K562 (cell line): ENCODE measurements around the gene FBXO27. TPM values are rescaled to one million over a fixed set of nuclear protein-coding genes. Genes with fewer than 3 reads are reported as not detected.
A peak's percentile ranks its signal among the peaks of the same experiment; 100 is the strongest.

ENCODE experiments used
- ARID3A ChIP-seq: IDR thresholded peaks from 2 replicates; pipeline ENCODE4 v1.6.1; 2012; ENCODE audit warnings: low read depth, low read length, improper control_type of control experiment, borderline replicate concordance
- EHMT2 ChIP-seq: fragments of 450-650 bp; IDR thresholded peaks from 2 replicates; pipeline ENCODE4 v1.6.1; 2018; ENCODE audit warnings: antibody characterized with exemption
- ELF4 ChIP-seq: fragments of 450-650 bp; formaldehyde crosslinking; IDR thresholded peaks from 2 replicates; pipeline ENCODE4 v1.4.0; 2022; ENCODE audit warnings: missing genetic modification characterization
- ERF ChIP-seq: fragments of 450-650 bp; formaldehyde crosslinking; IDR thresholded peaks from 2 replicates; pipeline ENCODE4 v1.4.0; 2020; ENCODE audit warnings: mild to moderate bottlenecking, mixed read lengths
- KDM1A ChIP-seq, 2 experiments: fragments of 450-650 bp; IDR thresholded peaks; 2 replicates each; pipeline ENCODE4 v1.6.1; 2016; ENCODE audit warnings: mild to moderate bottlenecking in 2 of 2
- LCOR ChIP-seq: sonication (generic); formaldehyde crosslinking; IDR thresholded peaks from 2 replicates; pipeline ENCODE4 v1.8.0; 2022; ENCODE audit warnings: mild to moderate bottlenecking, missing genetic modification reagents
- MYBL2 ChIP-seq, 2 experiments: fragments of 450-650 bp in 1 of 2; sonication (generic) in 1 of 2; formaldehyde crosslinking in 1 of 2; IDR thresholded peaks; 2 replicates each; pipeline versions ENCODE4 v1.6.1 to v1.8.1; 2017 to 2022; ENCODE audit warnings: borderline replicate concordance in 1 of 2, inconsistent platforms in 1 of 2, low read depth in 1 of 2, mild to moderate bottlenecking in 1 of 2, missing genetic modification reagents in 1 of 2, moderate library complexity in 1 of 2
- NR3C1 ChIP-seq: sonication (generic); formaldehyde crosslinking; IDR thresholded peaks from 2 replicates; pipeline ENCODE4 v1.8.1; 2022; ENCODE audit warnings: missing genetic modification reagents
- PHB2 ChIP-seq: fragments of 450-650 bp; IDR thresholded peaks from 2 replicates; pipeline ENCODE4 v1.6.1; 2017; ENCODE audit warnings: low read depth
- PHF8 ChIP-seq: fragments of 200-600 bp; sonication (generic); IDR thresholded peaks from 2 replicates; pipeline ENCODE4 v1.6.1; 2012; ENCODE audit warnings: mixed run types, mild to moderate bottlenecking, inconsistent platforms, low read length, moderate library complexity, borderline replicate concordance
- RBBP5 ChIP-seq: fragments of 200-600 bp; sonication (generic); IDR thresholded peaks from 2 replicates; pipeline ENCODE4 v1.6.1; 2012; ENCODE audit warnings: borderline replicate concordance, mild to moderate bottlenecking, low read length, control low read depth, inconsistent platforms; ENCODE audit not compliant: insufficient read depth, poor library complexity, severe bottlenecking
- RBFOX2 ChIP-seq: fragments of 200-400 bp; formaldehyde crosslinking; IDR thresholded peaks from 2 replicates; pipeline ENCODE4 v1.6.1; 2017; ENCODE audit warnings: low read depth, mild to moderate bottlenecking, low read length, moderate library complexity
- STAG1 ChIP-seq: sonication (generic); formaldehyde crosslinking; IDR thresholded peaks from 2 replicates; pipeline ENCODE4 v1.5.0; 2020; ENCODE audit warnings: missing genetic modification reagents, borderline replicate concordance
- THRAP3 ChIP-seq: fragments of 450-650 bp; IDR thresholded peaks from 2 replicates; pipeline ENCODE4 v1.6.1; 2016; ENCODE audit warnings: mild to moderate bottlenecking, inconsistent platforms, borderline replicate concordance
- XRCC4 ChIP-seq: IDR thresholded peaks from one replicate; pipeline ENCODE4 v1.6.1; 2011; ENCODE audit not compliant: insufficient read depth, insufficient read length; ENCODE audit errors: extremely low read depth
- YY1 ChIP-seq, 3 experiments: IDR thresholded peaks; 2 replicates each; pipeline ENCODE4 v1.6.1; 2011; ENCODE audit warnings: low read length in 2 of 3, mild to moderate bottlenecking in 2 of 3, moderate library complexity in 2 of 3, borderline replicate concordance in 1 of 3, control low read depth in 1 of 3, low read depth in 1 of 3; ENCODE audit not compliant: insufficient read depth in 3 of 3, insufficient replicate concordance in 2 of 3, control insufficient read depth in 1 of 3, insufficient read length in 1 of 3; ENCODE audit errors: extremely low read depth in 1 of 3
- ZNF239 ChIP-seq: fragments of 250-450 bp; sonication (Bioruptor Pico); IDR thresholded peaks from 2 replicates; pipeline ENCODE4 v1.4.0; 2020; ENCODE audit warnings: mild to moderate bottlenecking
- ZNF511 ChIP-seq: sonication (generic); formaldehyde crosslinking; IDR thresholded peaks from 2 replicates; pipeline ENCODE4 v1.8.0; 2022; ENCODE audit warnings: mild to moderate bottlenecking, missing genetic modification reagents
- polyA plus RNA-seq, 8 experiments: library from polyadenylated mRNA; depleted of rRNA in 4 of 8; stranded (reverse) in 5 of 8; unstranded in 3 of 8; fragments of >200 nt; fragmentation: Nextera tagmentation in 2 of 8; fragmentation: Illumina TruSeq in 1 of 8; extraction: Ambion mirVana in 2 of 8; extraction: Trizol in 1 of 8; gene quantifications; 2 replicates each; pipeline versions ENCODE4 v1.2.1 to v1.2.3, GENCODE V29; 2011 to 2014; ENCODE audit warnings: inconsistent platforms in 1 of 8, missing spikeins in 1 of 8
- total RNA-seq, 7 experiments: library from RNA; depleted of rRNA in 6 of 7; stranded (reverse); fragments of >200 nt in 6 of 7; fragmentation: Illumina TruSeq in 2 of 7; extraction: Trizol in 2 of 7; gene quantifications; 2 replicates each; pipeline versions ENCODE4 v1.2.1 to v1.2.3, GENCODE V29; 2011 to 2021; ENCODE audit warnings: low replicate concordance in 1 of 7
- TF ChIP-seq, protein P1 (sequence below), 3 experiments: fragments of 200-800 bp in 1 of 3; sonication (Bioruptor generic) in 1 of 3; sonication (generic) in 1 of 3; formaldehyde crosslinking in 1 of 3; IDR thresholded peaks; 2 replicates each; pipeline versions ENCODE4 v1.6.1 to v1.8.0; 2016 to 2022; ENCODE audit warnings: mild to moderate bottlenecking in 2 of 3, missing compliant biosample characterization in 2 of 3, missing genetic modification characterization in 2 of 3, missing genetic modification reagents in 1 of 3
- TF ChIP-seq, protein P2 (sequence below): fragments of 450-650 bp; IDR thresholded peaks from 2 replicates; pipeline ENCODE4 v1.6.1; 2016; ENCODE audit warnings: antibody characterized with exemption

FBXO27 gene
- total and polyA plus RNA-seq, 9 of the 15 experiments (the other 6 are each of a cell fraction or from before 2014, with no cell fraction given) = 1.8 to 11.0 (median 6.3) TPM

- TF ChIP-seq RBBP5 (peak; percentile 56), STAG1 (CRISPR knock-in tag) (peak; percentile 3; the same call in 1 of the 2 replicates), RBFOX2 (peak; percentile 60), ELF4 (CRISPR knock-in tag) (no peak), ZNF511 (0 out of 2 replicates have a peak, but pooled peaks have one; percentile 12), EHMT2 (no peak), LCOR (CRISPR knock-in tag) (peak; percentile 78; the same call in 1 of the 2 replicates), ARID3A (no peak), THRAP3 (no peak), ZNF239 (no peak), MYBL2 (IDR thresholded peaks at IDR 0.05; ENCODE audit: low read depth) (no peak), MYBL2 (CRISPR knock-in tag; IDR thresholded peaks at IDR 0.05; ENCODE audit: borderline replicate concordance) (no peak), YY1 (IDR thresholded peaks at IDR 0.05; ENCODE audit: borderline replicate concordance in 1 of 3, control insufficient read depth in 1 of 3, extremely low read depth in 1 of 3, insufficient read depth in 3 of 3, insufficient read length in 1 of 3, insufficient replicate concordance in 2 of 3, low read depth in 1 of 3, low read length in 2 of 3) (peak in 1 of 3 experiments; percentile 17), XRCC4 (no peak), PHB2 (no peak), KDM1A (IDR thresholded peaks at IDR 0.05) (0 out of 4 replicates have a peak, but pooled peaks of 1 of the 2 experiments have one; percentile 4), PHF8 (peak; percentile 47; the same call in 1 of the 2 replicates), NR3C1 (CRISPR knock-in tag) (no peak), ERF (CRISPR knock-in tag) (no peak)
- TF ChIP-seq, protein P1, sequence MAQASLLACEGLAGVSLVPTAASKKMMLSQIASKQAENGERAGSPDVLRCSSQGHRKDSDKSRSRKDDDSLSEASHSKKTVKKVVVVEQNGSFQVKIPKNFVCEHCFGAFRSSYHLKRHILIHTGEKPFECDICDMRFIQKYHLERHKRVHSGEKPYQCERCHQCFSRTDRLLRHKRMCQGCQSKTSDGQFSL (CRISPR knock-in tag; IDR thresholded peaks at IDR 0.05) = no peak
- TF ChIP-seq, protein P1 (tag; IDR thresholded peaks at IDR 0.05) = no peak
- TF ChIP-seq, protein P2, sequence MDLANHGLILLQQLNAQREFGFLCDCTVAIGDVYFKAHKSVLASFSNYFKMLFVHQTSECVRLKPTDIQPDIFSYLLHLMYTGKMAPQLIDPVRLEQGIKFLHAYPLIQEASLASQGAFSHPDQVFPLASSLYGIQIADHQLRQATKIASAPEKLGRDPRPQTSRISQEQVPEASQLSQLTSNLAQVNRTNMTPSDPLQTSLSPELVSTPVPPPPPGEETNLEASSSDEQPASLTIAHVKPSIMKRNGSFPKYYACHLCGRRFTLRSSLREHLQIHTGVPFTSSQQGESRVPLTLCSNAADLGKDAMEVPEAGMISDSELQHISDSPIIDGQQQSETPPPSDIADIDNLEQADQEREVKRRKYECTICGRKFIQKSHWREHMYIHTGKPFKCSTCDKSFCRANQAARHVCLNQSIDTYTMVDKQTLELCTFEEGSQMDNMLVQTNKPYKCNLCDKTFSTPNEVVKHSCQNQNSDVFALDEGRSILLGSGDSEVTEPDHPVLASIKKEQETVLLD = no peak
Observed at GRCh38 chr19:39032063-39032918, at the start of gene FBXO27 (continued).
